KMS-11 (cell line): ENCODE data around the gene TRPM2.

ENCODE experiments used
- H2AFZ ChIP-seq: fragments of 200-600 bp; sonication (generic); 2 replicates; pipeline ENCODE4 v1.6.1; 2016; ENCODE audit warnings: antibody characterized with exemption, mixed run types, low read depth
- H3K27ac ChIP-seq: fragments of 200-600 bp; sonication (generic); 2 replicates; pipeline ENCODE4 v1.6.1; 2016; ENCODE audit warnings: mild to moderate bottlenecking, mixed run types
- H3K27me3 ChIP-seq: fragments of 200-600 bp; sonication (generic); 2 replicates; pipeline ENCODE4 v1.6.1; 2017; ENCODE audit warnings: mild to moderate bottlenecking, low read depth, mixed run types, moderate library complexity; ENCODE audit not compliant: insufficient read depth
- H3K36me3 ChIP-seq: fragments of 200-600 bp; sonication (generic); 2 replicates; pipeline ENCODE4 v1.6.1; 2017; ENCODE audit warnings: mild to moderate bottlenecking, mixed run types; ENCODE audit not compliant: insufficient read depth
- H3K4me1 ChIP-seq: fragments of 200-600 bp; sonication (generic); 2 replicates; pipeline ENCODE4 v1.6.1; 2016; ENCODE audit warnings: mild to moderate bottlenecking, low read depth, mixed run types; ENCODE audit not compliant: poor library complexity, severe bottlenecking
- H3K4me2 ChIP-seq: fragments of 200-600 bp; sonication (generic); 2 replicates; pipeline ENCODE4 v1.7.0; 2016; ENCODE audit warnings: mild to moderate bottlenecking, mixed run types
- H3K4me3 ChIP-seq: fragments of 200-600 bp; sonication (generic); IDR thresholded peaks from 2 replicates; pipeline ENCODE4 v1.6.1; 2017; ENCODE audit warnings: low read depth, low read length, mixed read lengths; ENCODE audit not compliant: insufficient read depth
- H3K79me2 ChIP-seq: fragments of 200-600 bp; sonication (generic); 2 replicates; pipeline ENCODE4 v1.6.1; 2016; ENCODE audit warnings: low read depth, mixed run types; ENCODE audit not compliant: insufficient read depth
- H3K9ac ChIP-seq: fragments of 200-600 bp; sonication (generic); 2 replicates; pipeline ENCODE4 v1.6.1; 2016; ENCODE audit warnings: mild to moderate bottlenecking, mixed run types
- H4K20me1 ChIP-seq: fragments of 200-600 bp; sonication (generic); 2 replicates; pipeline ENCODE4 v1.6.1; 2016; ENCODE audit warnings: mild to moderate bottlenecking, mixed run types; ENCODE audit not compliant: insufficient read depth
- CTCF ChIP-seq: fragments of 200-600 bp; sonication (generic); conservative IDR thresholded peaks from 2 replicates; pipeline ENCODE4 v1.6.1; 2017; ENCODE audit warnings: low read depth, mild to moderate bottlenecking, antibody characterized with exemption, low read length, moderate library complexity, mixed read lengths

TRPM2 gene

GRCh38 chr21:44329086-44329889 is 24.1 kb upstream of the TRPM2 start:
- no peak for TF ChIP-seq CTCF

GRCh38 chr21:44329971-44330681 is 23.3 kb upstream of the TRPM2 start:
- Histone ChIP-seq H3K4me3 (no peak overlapping the region), H3K4me2 (no peak overlapping the region), H3K36me3 (no peaks in the 10 kb centered on the region), H3K27ac (no peak overlapping the region), H3K4me1 (no peaks in the 10 kb centered on the region), H4K20me1 (no peaks in the 10 kb centered on the region), H3K79me2 (no peaks in the 10 kb centered on the region), H3K9ac (no peak overlapping the region), H2AFZ (no peak overlapping the region), H3K27me3 (no peaks in the 10 kb centered on the region)
- no peak for TF ChIP-seq CTCF

More at GRCh38 chr21:44329086-44329889, 24.1 kb upstream of the TRPM2 start:
- no peak overlapping the region for H3K4me2 ChIP-seq
- H3K4me3 ChIP-seq = no peak overlapping the region
- H3K4me1 ChIP-seq = no peaks in the 10 kb centered on the region
- no peaks in the 10 kb centered on the region for H3K27me3 ChIP-seq
- H3K9ac ChIP-seq = no peak overlapping the region
- no peaks in the 10 kb centered on the region for H3K79me2 ChIP-seq
- H3K36me3 ChIP-seq = no peaks in the 10 kb centered on the region
- H2AFZ ChIP-seq = no peak overlapping the region
- no peaks in the 10 kb centered on the region for H4K20me1 ChIP-seq
- H3K27ac ChIP-seq = no peak overlapping the region

GRCh38 chr21:44330698-44331097 is 22.7 kb upstream of the TRPM2 start:
- no peak overlapping the region for H2AFZ ChIP-seq
- H3K4me1 ChIP-seq = no peaks in the 10 kb centered on the region
- no peaks in the 10 kb centered on the region for H4K20me1 ChIP-seq
- H3K27ac ChIP-seq = no peak overlapping the region
- H3K9ac ChIP-seq = no peak overlapping the region
- no peaks in the 10 kb centered on the region for H3K27me3 ChIP-seq
- no peaks in the 10 kb centered on the region for H3K79me2 ChIP-seq
- H3K4me3 ChIP-seq = no peak overlapping the region
- no peaks in the 10 kb centered on the region for H3K36me3 ChIP-seq
- H3K4me2 ChIP-seq = no peak overlapping the region
- TF ChIP-seq CTCF = no peak

GRCh38 chr21:44331209-44331608 is 22.2 kb upstream of the TRPM2 start:
- no peaks in the 10 kb centered on the region for H3K36me3 ChIP-seq
- TF ChIP-seq CTCF = no peak
- H3K4me3 ChIP-seq = no peak overlapping the region
- H3K27ac ChIP-seq = no peak overlapping the region
- H3K27me3 ChIP-seq = no peaks in the 10 kb centered on the region
- no peak overlapping the region for H2AFZ ChIP-seq
- no peaks in the 10 kb centered on the region for H4K20me1 ChIP-seq
- no peaks in the 10 kb centered on the region for H3K4me1 ChIP-seq
- H3K9ac ChIP-seq = no peak overlapping the region
- H3K79me2 ChIP-seq = no peaks in the 10 kb centered on the region
- H3K4me2 ChIP-seq = no peak overlapping the region
